EH (cell line): Measurements from ENCODE around the gene TRIM77.
"Not testable (repeated sequence)": the region's sequence is repeated elsewhere in the genome, so short reads cannot be mapped to it uniquely, and the experiment has no call there.

ENCODE experiments used
- DNase-seq: peaks from one replicate; pipeline ENCODE4 v3.0.0-alpha.2; 2015; ENCODE audit warnings: low read depth

Gene TRIM77, protein sequence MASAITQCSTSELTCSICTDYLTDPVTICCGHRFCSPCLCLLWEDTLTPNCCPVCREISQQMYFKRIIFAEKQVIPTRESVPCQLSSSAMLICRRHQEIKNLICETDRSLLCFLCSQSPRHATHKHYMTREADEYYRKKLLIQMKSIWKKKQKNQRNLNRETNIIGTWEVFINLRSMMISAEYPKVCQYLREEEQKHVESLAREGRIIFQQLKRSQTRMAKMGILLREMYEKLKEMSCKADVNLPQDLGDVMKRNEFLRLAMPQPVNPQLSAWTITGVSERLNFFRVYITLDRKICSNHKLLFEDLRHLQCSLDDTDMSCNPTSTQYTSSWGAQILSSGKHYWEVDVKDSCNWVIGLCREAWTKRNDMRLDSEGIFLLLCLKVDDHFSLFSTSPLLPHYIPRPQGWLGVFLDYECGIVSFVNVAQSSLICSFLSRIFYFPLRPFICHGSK

GRCh38 chr11:89709999-89710398, at the start of gene TRIM77:
Gene TRIM77 (plus strand): TSS chr11:89710299. CDS start chr11:89710299, 0 bp downstream.
- DNase-seq = not testable (repeated sequence)

GRCh38 chr11:89667001-89667400, 43.1 kb upstream of the TRIM77 start:
- no peak for DNase-seq

- not testable (repeated sequence) for DNase-seq
Observed at GRCh38 chr11:89668158-89668557, 41.9 kb upstream of the TRIM77 start.

DNA sequence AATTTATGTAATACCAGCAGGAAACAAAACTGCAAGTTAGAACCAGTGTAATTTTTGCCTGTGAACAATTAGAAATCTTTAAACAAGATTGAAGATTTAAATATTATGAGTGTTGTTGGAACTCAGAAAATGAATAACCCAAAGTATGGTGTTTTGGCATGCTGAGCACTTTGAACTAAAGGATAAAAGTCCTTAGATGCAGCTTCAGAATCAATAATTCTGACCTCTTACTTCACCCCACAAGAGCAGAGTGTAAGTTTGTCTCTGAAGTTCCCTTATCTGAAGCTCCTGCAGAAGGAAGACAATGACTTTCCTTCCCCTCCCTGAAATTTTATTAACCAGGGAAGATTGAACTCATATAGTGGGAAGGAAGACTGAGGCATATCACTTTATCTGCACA, 40.5 kb upstream of the TRIM77 start:
- DNase-seq = not testable (repeated sequence)

- DNase-seq = not testable (repeated sequence)
Observed at GRCh38 chr11:89669993-89670669, 40.0 kb upstream of the TRIM77 start.

- DNase-seq = not testable (repeated sequence)
Observed at GRCh38 chr11:89672547-89672946, 37.6 kb upstream of the TRIM77 start.

GRCh38 chr11:89673380-89673779, 36.7 kb upstream of the TRIM77 start:
- DNase-seq = not testable (repeated sequence)

DNA sequence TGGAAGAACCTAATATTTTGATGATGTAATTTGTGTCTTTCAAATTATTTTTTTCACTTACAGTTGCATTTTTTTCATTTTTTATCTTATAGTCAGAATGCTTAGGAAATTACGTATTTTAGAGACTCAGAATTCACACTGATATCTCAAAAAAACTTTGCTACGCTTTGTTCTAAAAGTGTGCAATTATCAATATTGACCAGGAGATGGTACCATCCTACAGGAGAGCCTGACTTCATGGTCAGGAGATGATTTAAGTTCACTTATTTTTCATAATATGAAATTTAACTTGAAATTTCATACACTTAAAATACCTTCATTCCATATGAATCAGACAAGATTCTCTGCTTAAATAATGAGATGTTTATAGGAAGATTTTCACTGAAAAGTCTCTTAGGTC, 34.7 kb upstream of the TRIM77 start:
- peak; percentile 0 for DNase-seq

GRCh38 chr11:89675948-89676347, 34.2 kb upstream of the TRIM77 start:
- DNase-seq = not testable (repeated sequence)

GRCh38 chr11:89707080-89707479, 3.0 kb upstream of the TRIM77 start:
- DNase-seq = not testable (repeated sequence)

DNA sequence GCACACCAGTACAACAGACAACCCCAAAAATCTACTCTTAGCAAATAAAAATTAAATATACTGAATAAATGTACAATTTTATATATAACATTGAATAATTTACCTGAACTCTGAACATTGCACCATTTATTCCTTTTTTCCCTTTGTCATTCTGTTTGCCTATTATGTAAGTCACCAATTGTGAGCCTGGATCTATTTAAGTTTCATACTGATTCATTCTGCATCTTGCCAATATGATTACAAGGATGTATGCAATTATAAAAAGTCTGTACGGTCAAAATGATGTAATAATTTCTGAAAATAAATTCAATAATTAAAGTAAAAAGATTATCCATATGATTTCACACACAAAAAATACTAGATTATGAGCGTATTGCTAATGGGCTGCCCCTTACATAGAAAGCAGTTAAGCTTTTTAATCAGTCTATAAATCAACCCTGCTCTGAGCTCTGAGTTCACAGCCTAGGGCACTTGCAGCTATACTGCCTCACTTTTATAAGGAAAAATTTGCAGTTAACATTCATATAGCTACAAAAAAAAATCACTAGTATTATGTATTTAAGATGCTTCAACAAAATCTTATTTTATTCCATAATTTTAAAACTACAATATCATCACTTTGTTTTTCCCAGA, 14.9 kb downstream of the TRIM77 start:
- DNase-seq = not testable (repeated sequence)

DNA sequence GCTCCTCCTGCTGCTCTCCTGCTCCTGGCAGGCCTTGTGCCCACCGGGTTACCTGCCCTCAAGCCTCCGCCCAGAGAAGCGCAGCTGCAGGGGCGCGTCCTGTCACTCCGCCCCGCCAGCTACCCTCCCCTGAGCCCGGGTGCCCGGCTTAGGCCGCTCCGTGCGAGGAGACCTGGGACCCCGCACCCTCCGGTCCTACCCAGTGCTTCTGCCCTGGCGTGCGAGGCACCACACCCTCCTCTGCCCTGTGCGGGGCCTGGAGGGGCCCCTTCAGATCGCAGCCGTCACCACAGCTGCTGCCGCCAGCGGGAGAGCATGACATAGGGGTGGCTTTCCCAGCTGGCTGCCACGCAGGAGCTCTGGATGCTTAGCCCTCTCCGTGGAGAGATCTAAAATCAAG, 20.1 kb downstream of the TRIM77 start:
- not testable (repeated sequence) for DNase-seq

DNA sequence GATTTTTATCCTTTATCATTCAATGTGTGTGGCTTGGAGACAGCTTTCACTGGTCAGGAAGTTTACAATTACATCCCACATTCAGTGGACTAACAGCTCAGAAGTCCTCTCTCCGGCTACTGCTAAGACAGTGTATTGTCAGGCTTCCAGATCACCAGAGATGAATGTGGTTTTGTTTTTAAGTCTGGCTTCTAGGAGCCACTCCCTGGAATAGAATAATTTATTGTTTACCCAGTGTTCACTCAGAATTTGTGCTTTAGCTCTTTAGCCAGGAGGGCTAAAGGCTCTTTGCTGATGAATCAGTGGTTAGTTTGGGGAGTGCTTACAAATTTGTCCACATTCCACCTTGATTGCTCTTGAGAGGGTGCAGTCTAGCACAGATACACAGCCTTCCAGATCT, 26.5 kb downstream of the TRIM77 start:
- DNase-seq = no peak

GRCh38 chr11:89737116-89737515, 27.0 kb downstream of the TRIM77 start:
- no peak for DNase-seq

DNA sequence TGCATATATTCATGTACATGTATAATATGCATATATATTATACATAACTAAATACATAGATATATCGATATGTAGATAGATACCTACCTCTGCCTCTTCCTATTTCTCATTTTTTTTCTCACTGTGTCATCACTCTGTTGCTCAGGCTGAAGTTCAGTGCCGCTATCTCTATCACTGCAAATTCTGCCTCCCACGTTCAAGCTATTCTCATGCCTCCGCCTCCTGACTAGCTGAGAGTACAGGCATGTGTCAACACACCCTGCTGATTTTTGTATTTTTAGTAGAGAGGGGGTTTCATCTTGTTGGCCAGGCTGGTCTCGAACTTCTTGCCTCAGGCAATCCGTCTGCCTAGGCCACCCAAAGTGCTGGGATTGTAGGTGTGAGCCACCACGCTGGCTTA, 31.3 kb downstream of the TRIM77 start:
- DNase-seq = not testable (repeated sequence)

DNA sequence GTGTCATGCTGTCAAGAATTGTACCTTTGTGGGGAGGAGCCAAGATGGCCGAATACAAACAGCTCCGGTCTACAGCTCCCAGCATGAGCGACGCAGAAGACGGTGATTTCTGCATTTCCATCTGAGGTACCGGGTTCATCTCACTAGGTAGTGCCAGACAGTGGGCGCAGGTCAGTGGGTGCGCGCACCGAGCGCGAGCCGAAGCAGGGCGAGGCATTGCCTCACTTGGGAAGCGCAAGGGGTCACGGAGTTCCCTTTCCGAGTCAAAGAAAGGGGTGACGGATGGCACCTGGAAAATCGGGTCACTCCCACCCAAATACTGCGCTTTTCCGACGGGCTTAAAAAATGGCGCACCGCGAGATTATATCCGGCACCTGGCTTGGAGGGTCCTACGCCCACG, 34.1 kb downstream of the TRIM77 start:
- DNase-seq = not testable (repeated sequence)

GRCh38 chr11:89750822-89751221, 40.7 kb downstream of the TRIM77 start:
- not testable (repeated sequence) for DNase-seq
